Subcutaneous adipose tissue (tissue), 4 donors: ENCODE results near the gene CMTM7. TPM values are rescaled to one million over a fixed set of nuclear protein-coding genes. Genes with fewer than 3 reads are reported as not detected.

Experiments used
- total RNA-seq, 4 donors: library from RNA; depleted of rRNA; stranded (reverse); fragments of >200 nt; gene quantifications; one replicate each; pipeline ENCODE4 v1.1.0, GENCODE V29; 2016
- TF ChIP-seq, protein P1 (sequence below): fragments of 450-650 bp; IDR thresholded peaks from one replicate; pipeline ENCODE4 v1.5.1; 2016; ENCODE audit warnings: low read depth, mild to moderate bottlenecking, control low read depth, antibody characterized with exemption, moderate library complexity

CMTM7 gene
- total RNA-seq, 4 donors from 2014 or later: 12.1 to 45.9 (median 33.1) TPM

GRCh38 chr3:32419742-32420125, 28.1 kb downstream of the CMTM7 start:
- TF ChIP-seq, protein P1, sequence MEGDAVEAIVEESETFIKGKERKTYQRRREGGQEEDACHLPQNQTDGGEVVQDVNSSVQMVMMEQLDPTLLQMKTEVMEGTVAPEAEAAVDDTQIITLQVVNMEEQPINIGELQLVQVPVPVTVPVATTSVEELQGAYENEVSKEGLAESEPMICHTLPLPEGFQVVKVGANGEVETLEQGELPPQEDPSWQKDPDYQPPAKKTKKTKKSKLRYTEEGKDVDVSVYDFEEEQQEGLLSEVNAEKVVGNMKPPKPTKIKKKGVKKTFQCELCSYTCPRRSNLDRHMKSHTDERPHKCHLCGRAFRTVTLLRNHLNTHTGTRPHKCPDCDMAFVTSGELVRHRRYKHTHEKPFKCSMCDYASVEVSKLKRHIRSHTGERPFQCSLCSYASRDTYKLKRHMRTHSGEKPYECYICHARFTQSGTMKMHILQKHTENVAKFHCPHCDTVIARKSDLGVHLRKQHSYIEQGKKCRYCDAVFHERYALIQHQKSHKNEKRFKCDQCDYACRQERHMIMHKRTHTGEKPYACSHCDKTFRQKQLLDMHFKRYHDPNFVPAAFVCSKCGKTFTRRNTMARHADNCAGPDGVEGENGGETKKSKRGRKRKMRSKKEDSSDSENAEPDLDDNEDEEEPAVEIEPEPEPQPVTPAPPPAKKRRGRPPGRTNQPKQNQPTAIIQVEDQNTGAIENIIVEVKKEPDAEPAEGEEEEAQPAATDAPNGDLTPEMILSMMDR: no peak

DNA sequence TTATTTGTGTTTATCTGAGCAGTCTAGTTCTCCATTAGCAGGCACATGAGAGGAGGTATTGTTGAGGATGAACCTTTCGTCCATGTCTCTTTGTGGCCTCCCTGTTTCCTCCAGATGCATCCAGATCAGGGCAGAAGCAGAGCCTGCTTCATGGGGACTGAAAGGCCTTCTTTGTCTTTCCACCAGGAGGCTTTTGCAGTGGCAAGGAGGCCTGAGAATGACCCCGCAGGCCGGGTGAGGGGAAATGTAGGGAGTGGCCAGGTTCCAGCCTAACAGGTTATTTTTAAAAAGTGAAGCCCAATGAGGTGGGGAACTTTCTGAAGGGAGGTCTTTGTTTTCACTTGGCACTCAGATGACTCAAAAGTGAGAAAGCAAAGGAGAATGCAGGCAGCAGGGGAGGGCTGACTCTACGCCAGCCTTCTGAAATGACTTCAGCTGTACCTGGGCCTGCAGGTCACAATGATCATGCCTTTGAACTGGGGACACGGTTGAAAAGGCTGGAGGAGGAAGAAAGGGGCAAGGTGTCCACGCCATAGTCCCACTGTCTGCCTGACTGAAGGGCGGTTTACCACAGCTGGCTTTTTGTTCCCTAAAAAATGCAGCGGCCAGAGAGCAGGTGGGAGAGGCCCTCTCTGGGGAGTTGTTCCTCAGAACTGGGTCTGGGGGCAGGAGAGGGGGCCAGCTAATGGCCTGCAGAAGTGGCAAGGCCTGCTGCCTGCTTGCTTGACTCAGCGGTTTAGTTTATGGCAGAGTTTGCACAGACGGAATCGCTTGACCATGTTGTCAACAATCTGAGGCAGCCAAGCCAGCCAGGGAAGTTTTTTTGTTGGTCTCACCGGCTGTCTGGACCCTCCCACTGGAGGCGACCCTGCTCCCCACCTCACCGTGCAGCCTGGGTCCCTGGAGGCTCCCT, 28.7 kb downstream of the CMTM7 start:
- TF ChIP-seq, protein P1: no peak

DNA sequence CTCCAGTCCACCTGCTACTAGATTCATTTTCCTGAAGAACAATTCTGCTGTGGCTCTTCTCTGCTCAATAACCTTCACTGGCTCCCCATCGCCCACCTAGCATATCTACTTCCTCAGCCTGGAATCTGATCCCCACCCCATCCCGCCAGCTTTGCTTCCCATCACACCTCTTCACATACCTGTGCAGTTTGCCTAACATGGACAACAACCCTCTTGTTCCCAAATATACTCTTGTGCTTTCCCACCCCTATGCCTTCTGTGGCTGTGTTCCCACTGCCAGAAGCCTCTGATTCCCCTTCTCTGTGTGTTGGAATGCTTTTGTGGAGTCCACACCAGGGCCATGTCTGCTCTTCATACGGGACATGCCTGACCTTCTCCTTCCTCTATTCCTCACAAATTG, 29.5 kb downstream of the CMTM7 start:
- TF ChIP-seq, protein P1: no peak

DNA sequence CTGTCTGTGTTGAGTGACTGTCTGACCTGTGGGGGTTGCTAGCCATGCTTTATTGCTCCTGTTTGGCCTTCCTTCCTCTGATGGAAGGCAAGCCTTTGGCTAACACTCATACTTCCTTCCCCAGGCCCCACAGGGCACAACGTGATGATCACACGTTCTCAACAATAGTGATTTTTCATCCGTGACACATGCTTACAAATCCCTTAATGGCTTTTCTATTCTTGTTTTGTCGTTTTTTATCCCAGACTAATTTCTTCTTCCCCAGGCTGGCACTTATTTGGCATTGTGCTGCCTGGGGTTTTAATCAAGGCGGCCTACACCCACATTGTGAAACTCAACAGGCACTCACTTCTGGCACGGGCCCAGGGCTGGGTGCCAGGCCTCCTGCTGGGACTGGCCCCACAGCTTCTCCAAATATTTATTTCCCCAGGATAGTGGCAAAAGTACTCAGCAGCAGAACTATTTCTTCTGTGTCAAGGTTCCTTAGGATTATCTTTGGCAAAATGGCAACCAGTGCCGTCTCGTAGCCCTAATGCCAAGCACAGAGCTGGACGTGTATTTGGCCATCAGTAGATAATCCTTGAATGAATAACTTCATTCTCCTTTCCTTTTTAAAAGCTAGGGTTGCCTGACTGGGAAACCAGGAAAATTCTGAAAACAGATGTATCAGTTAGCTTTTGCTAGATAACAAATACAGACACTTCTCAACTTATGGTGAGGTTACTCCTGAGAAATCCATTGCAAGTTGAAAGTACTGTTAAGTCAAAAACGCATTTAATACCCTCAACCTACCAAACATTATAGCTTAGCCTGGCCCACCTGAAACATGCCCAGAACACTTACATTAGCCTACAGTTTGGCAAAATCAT, 30.6 kb downstream of the CMTM7 start:
- TF ChIP-seq, protein P1: no peak

DNA sequence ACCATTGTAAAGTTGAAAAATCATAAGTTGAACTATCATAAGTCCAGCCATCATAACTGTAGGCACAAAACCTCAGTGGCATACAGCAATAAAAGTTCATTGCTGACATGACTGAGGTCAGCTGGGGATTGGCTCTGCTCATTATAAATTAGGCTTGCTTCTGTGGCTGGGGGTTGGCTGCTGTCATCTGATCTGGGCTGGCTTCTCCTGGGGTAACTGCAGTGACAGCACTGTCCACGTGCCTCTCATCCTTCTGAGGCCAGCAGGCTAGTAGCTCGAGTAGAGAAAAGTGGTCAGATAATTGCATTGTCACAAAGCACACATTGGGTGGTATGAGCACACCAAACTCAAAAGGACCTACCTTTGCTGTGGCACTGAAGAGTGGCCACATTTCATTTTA, 31.3 kb downstream of the CMTM7 start:
- TF ChIP-seq, protein P1: no peak

- TF ChIP-seq, protein P1: no peak
Observed at GRCh38 chr3:32423534-32423933, 31.9 kb downstream of the CMTM7 start.
